GM19452 (cell line): ENCODE results near the gene RACK1.

Experiments
- ATAC-seq: cut with Tn5 transposase; IDR thresholded peaks from one replicate; pipeline ENCODE4 v1.9.1; 2021; ENCODE audit not compliant: unreplicated experiment

The RACK1 gene

DNA sequence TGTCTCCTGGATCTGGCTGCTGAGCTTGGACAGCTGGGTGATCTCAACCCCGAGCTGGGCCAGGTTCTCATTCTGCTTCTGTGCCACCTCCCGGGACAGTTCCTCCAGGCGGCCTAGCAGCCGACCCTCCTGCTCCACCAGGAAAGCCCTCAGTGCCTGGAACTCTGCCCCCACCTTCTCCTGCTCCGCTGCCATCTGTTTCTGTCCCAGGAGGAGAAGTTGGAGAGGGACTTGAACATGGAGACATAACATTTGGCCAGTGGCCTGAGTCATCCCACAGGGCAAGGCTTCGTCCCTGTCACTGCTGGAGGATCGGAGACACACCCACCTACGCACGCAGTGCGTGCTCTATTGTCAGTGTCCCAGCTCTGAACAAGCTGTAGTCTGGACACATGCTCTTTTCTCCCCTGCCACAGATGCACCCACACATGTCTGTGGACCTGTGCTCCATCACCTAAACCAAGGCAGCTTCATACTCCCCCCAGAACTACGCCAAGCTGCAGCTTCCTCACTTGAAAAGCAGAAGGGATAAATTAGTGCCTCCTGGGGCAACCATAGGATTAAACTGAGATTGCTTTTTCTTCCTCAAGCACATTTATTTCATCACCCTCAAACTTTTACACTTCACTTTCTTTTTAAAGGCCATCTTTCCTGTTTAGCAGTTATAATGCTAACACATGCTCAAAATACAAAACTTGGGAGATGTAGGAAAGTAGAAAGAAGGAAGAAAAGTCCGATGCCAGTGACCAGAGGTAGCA lies 43.6 kb downstream of the RACK1 start:
- ATAC-seq: no peak

DNA sequence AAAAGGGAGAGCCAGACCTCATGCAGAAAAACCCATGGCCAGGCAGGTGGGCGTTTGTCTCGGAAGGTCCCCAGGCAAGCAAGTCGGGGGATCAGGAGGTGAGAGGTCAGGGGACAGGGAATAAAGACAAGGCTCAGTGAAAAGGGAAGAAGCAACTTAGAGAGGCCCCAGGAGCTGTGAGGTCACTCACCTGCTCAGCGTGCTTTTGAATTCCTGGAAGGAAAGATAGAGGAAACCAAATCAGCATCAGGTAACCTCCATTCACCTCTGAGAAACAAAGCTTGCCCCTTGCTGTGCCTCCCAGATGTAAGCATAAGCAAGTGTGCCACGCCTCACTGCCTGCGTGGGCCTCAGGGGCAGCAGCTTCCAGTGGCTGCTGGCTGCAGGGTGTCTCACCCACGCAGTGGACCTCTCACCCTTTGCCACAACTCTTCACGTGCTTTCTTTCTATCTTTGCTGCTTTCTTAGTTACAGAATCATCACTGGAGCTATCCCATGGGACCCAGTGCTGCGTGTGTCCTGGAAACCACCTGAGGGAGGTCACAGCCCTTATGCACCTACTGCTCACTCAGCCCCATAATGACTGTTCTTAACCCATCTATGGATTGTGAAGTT lies 44.7 kb downstream of the RACK1 start:
- ATAC-seq: peak; percentile 80

DNA sequence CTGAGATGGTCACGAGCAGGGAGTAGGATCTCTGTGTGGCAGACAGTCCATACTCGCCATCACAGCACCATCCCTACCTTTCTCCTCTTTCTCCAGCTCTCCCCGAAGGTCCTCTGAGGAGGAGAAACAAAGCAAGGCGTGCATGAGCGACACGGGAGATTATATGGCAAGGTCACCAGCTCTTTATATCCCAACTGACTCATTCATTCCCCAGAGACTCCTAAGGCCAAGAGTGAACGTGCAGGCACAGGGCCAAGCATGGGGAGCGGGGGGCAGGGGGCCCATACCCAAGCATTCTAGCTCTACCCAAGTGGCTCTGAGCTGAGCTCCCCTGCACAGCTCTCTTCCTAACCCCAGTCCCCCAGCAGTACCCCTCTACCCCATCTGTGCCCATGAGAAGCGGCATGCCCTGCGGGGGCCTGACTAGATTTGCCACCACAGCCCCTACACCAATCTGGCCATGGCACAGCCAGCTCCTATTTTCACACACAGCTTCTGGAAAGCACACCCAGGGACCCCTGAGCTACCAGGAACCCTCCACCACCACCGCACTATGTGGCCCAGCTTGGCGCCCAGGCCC lies 45.5 kb downstream of the RACK1 start:
- no peak for ATAC-seq

DNA sequence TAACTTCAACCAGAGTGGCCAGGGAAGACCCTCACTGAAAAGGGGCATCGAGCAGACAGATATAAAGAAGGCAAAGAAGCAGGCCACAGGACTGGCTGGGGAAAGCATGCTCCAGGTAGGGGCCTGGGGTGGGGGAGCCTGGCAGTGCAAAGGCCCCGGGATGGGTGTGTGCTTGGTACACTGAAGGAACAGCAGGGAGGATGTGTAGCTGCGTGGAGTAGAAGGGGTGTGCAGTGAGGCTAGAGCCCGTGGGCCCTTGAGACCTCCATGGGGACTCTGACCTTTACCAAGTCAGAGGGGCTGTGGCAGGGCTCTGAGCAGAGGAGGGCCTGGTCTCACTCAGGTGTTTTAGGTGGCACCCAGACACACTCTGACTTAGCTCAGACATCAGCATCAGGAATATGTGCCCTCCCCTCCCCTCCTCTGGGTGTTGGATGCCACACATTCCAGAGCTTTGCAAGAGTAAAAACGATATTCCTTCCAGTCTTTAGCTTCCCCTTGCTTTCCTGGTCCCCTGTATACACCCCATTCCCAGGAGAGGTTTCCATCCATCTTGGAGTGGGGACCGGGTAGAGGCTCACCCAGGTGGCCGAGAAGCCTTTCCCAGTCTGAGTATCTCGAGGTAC lies 46.3 kb downstream of the RACK1 start:
- ATAC-seq: no peak

DNA sequence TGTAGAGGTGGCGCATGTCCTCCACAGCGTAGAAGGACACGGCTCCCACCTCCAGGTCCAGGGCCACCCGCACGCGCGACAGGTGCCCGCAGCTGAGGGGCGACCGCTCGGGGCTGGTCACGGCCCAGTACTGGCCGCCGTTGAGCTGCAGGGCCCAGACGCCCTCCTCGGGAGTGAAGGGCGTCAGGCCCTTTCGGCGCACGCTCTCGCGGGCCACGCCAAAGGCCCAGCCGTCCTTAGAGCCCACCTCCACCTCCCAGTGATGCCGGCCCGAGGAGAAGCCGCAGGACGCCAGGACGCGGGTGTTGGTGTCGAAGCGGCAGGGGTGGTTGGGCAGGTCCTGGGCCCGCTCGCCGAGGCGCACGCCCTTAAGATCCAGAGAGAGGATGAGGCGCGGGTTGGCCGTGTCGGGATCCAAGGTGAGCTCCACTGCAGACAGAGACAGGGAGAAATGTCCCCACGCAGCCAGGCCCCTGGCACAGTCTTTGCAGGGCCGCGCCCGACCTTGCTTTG lies 48.4 kb downstream of the RACK1 start:
- no peak for ATAC-seq

DNA sequence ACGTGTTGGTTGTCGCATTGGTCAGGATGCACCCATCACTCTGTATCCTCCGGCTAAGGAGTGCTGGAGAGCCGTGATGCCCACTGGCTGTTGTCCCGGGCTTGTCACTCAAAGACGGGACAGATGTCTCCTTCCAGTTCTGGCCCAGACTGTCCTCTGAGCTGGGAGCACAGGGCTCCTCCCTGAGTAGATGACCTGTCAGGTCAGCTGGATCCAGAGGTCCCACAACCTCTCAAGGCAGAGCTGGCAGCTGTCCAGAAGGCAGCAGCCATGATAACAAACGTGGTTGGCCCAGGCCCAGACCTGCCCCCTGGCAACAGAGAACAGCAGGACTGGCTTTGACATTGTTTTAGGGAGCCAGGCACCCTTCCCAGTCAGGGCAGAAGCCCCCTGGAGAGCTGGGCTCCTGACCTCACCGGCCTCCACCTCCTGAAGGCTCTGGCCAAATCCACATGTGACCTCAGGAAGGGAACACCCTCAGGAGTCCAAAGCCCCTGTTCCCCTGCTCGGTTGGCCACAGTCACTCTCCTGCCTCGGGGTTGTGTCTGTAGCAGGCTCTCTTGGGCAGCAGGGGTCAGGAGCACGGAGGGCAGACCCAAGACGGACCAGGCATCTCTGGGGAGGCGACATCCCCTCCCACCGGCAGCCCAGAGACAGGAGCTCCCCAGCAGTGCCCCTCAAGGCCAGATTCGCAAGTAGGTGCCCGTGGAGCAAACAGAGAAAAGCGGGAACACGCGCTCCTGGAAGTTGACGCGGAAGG lies 49.0 kb downstream of the RACK1 start:
- ATAC-seq: no peak

DNA sequence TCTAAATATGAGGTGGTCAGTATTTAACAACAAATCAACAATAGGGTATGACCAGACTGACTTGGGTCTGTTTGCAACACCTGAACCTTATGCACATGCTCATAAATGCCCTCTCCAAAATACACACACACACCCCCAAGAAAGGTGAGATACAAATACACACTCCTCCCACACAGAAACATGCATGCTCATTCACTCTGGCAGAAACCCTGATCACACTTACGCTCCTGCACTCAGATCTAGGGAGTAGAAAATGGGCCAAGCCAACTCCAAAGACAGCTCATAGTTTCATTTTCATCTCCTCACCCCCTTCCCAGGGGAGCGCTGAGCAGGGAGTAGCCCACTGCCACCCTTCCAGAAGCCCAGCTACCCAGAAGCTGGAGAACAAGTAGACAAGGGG lies 50.0 kb downstream of the RACK1 start:
- no peak for ATAC-seq

DNA sequence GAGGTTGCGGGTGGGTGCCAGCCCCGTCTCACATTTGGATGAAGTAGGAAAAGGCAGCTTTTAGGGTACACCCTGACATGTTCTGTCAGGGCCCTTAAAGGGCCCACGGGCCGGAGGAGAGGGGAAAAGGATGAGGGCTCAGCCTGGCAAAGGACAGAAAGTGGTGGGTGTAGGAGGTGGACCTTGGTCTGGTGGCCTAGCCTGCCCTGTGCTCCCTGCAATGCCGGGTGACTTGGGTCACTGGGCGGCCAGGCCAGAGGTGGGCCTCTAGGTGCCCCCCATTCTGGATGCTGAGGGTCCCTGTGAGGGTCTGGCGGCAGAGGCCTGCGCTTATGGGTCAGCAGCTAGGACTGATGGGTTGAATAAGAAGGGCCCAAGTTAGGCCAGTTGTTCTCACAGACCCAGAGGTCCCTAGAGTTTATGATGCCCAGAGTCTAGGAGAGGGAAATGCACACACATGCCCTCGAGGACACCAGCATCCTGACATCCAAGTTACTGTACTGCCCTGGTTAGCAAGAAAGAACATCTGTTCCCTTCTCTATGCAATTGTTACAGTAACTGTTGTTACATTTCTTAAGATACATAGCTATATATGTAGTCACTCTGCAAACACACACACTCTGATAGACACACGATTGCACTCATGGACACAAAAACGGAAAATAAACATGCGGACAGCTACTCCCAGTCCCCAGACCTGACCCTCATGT lies 51.2 kb downstream of the RACK1 start:
- ATAC-seq: no peak

DNA sequence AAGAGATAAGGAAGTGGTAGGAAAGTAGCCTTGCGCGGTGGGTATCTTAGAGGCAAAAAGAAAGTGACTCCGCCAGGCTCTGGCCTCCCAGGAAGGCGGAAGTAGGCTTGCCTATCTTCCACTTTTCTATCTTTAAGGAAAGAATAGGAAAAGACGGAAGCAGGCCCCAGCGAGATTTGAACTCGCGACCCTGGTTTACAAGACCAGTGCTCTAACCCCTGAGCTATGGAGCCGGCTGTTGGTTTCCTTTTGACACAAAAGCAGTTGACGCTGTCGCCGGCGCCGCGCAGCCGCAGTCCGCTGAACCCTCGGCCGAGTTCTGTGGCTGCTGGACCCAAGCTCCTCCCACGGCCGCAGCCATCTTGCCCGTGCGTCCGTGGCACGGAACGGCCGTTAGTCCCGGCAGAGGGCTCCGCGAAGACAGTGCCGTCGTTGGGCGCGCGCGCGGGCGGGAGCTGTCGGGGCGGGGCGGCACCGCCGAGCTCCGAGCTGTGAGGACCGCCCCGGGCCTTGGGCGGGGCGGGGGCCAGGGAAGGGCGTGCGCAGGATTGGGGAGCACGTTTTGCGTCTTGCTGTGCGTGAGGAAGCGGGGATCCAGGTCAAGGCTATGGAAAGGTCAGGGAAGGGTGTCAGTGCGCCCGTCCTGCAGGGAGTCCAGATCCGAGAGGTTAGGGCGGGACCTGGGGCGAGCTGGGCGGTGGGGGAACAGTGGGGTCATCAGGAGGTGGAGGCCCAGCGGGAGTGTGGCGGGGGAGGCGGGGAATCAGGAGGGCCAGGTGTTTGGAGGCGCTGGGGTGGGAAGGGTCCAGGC lies 52.0 kb downstream of the RACK1 start:
- peak; percentile 52 for ATAC-seq

DNA sequence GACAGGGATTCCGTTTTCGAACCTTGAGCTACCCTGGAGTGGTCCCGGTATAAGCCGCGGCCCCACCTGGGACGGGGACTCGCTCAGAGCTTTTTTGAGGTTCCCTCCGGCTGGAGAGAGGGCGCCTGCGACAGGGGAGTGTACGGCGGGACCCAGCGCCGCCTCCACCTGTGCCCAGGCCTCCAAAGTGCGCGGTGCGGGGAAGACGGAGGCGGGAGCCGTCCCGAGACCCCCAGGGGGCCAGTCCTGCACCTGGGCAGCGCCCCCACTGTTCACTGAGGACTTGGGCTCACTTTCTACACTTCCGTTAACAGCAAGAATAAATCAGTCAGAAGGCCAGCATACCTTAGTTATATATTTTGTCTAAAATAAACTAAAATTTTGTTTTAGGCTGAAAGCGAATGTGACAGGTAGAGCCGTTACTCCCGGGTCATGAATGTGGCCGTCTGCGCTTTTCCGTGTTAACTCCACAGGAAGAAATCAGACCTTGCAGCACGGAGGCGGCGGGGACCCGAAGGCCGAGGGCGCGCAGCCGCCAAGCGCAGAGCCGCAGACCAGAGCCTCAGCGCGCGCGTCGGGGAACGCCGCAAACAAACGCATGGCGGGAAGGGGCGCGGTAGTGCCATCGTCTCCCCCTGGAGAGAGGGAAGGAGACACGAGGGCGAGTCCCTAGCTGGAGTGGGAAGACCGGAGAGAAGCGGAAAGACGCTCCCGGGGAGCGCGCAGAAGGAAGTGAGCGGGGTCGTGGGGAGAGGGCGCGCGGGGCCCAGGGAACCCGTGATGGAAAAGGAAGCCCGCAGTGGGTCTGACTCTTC lies 52.8 kb downstream of the RACK1 start:
- ATAC-seq: peak; percentile 9

DNA sequence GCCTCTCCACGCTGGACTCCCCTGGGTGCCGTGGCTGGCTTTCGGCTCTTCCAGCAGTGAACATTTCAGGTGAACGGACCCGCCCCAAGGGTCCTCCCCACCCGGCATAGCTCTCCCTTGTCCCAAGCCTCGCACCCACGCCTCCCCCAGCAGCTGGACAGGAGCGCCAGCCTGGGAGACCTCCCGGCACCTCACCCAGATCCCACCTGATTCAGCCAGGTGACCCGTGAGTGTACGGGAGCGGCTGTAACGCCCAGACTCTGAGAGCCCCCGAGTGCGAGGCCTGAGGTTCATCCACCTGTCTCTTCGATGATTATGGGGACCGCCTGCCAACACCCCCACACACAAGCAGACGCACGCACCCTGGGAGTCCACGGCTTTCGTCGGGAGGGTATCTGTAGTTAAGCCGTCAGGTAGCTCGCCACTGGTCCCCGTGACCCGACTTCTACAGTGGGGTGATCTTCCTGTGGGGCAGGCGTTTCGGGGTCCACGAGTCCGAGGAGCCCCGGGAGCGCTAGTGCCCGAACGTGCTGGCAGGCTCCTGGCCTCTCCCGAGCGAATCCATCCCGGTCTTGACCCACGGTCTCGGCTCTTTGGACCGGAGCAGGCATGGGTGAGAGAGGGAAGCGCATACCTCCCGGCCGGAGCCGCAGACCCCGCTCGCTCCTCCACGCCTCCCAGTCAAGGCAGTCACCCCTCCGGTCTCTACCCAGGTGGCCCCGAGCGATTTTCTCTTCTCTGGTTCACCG lies 53.6 kb downstream of the RACK1 start:
- ATAC-seq: no peak

DNA sequence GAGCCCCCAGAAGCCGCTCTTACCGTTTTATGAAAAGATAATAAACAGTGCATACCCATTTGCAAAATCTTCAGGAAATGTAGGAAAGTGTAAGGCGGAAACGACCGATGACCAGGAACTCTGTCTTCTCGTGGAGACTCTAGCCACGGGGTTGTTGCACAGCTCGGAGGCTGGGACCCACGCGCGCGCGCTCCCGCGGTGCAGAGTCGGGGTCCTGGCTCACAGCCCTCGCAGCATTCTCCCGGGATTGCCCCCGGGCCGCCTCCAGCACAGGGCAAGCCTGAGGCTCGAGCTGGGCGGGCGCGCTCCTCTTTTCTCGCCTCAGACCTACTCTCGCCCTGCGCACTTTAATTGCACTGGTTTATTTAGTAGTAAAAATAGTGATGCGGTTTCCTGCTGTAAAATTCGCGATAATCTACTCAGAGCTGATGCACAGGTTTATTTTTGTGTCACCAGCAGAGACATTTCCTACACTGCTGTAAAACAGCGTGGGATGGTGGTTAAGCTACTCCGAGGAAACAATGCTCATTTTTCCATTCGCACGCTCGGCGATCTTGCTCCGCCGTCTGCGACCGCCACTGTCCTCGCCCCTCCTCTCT lies 54.2 kb downstream of the RACK1 start:
- no peak for ATAC-seq

DNA sequence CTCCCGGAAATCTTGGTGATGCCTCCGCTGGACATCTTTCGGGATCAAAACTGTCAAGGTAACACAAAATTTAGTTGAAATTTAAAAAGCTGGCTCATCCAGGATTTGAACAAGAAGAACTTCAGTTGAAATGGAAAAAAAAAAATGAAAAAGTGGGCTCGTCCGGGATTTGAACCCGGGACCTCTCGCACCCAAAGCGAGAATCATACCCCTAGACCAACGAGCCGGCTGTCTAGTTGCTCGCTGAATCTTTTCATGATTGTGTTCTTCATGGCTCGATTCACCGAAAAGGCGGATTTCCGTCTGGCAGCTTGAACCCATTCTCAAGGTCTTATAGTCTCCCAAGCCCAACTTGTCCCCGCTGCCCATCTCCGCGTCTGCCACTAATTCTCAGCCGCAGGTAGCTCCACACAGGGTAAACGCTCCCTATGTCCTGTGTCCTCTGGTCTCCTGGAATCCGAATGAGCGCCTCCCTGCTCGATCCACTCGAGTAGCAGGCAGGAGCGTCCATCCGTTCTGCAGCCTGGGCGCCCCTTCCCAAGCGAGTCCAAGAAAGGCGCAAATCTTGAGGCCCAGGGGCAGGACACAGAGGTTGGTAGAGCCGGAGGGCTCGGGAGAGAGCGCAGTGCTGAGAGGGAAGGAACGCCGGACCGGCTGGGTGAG lies 54.9 kb downstream of the RACK1 start:
- no peak for ATAC-seq

DNA sequence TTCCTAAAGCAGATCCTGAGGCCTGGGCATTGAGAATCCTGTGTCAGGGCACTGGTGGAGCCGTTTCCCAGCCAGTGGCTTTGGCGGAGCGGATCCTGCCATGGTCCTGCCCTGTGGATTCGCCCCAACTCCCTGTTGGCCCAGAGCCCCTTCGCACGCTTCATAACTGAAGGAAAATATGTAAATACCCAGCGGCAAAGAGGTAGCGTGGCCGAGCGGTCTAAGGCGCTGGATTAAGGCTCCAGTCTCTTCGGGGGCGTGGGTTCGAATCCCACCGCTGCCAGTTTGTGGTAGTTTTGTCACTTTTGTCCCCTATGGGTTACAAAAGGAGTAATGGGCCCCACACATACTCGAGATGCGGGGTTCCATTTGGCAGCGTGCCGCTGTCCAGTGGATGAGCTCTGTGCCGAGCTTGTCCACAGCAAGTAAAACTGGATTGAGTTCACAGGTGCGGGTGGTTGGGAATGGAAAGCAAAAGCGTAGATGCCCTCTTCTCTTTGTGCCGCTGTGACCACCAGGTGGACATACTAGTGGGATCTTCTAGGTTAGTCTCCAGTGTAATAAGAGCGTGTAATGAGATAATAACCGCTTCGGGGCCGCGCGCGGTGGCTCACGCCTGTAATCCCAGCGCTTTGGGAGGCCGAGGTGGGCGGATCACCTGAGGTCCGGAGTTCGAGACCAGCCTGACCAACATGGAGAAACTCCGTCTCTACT lies 56.0 kb downstream of the RACK1 start:
- no peak for ATAC-seq

DNA sequence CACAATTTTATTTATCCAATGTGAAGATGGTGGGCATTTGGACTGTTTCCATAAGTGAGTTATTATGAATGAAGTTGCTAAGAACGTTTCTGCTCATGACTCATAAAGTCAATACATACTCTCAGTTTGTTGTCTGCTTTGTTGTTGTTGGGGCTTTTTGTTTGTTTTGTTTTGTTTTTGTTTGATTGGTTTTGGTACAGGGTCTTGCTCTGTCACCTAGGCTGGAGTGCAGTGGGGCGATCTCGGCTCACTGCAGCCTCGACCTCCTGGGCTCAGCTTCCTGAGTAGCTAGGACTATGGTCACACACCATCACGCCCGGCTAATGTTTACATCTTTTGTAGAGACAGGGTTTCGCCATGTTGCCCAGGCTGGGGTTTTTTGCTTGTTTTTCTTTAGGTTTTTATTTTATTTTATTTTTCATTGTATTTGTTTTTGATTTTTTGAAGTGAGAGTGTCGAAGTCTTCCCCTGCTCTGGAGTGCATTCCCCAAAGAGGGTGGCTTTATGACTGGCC lies 56.7 kb downstream of the RACK1 start:
- no peak for ATAC-seq
